Adrenal gland (tissue), 12 donors: ENCODE measurements around the gene PGS1. TPM values are rescaled to one million over a fixed set of nuclear protein-coding genes. Genes with fewer than 3 reads are reported as not detected.

ENCODE experiments used
- DNase-seq, 7 donors: peaks; one replicate each; pipeline ENCODE4 v3.0.0-alpha.2; 2019 to 2020
- H3K27ac ChIP-seq, 5 donors: fragments of 200-600 bp; sonication (generic) in 4 of 5; 1 replicate in 3 of 5; 2 replicates in 2 of 5; pipeline versions ENCODE4 v1.5.1 to v1.8.0; 2016 to 2020; ENCODE audit warnings: mild to moderate bottlenecking in 1 of 5
- H3K27me3 ChIP-seq: fragments of 200-600 bp; 2 replicates; pipeline ENCODE4 v1.8.0; 2021
- H3K36me3 ChIP-seq, 2 donors: fragments of 200-600 bp; replicated peaks in 1 of 2; 1 replicate in 1 of 2; 2 replicates in 1 of 2; pipeline versions ENCODE4 v1.5.1 to v1.8.0; 2018 to 2022
- H3K4me1 ChIP-seq, 2 donors: fragments of 200-600 bp; replicated peaks in 1 of 2; 1 replicate in 1 of 2; 2 replicates in 1 of 2; pipeline versions ENCODE4 v1.5.1 to v1.8.0; 2018 to 2021
- H3K4me3 ChIP-seq, 4 donors: fragments of 200-600 bp; sonication (generic) in 3 of 4; one replicate each; pipeline ENCODE4 v1.5.1; 2016 to 2018
- H3K9me3 ChIP-seq, 3 donors: fragments of 200-600 bp; sonication (generic) in 1 of 3; replicated peaks in 1 of 3; 1 replicate in 2 of 3; 2 replicates in 1 of 3; pipeline versions ENCODE4 v1.5.1 to v1.8.0; 2016 to 2021
- CTCF ChIP-seq, 6 experiments: fragments of 450-650 bp in 4 of 6; fragments of 200-600 bp in 2 of 6; sonication (generic) in 1 of 6; IDR thresholded peaks; 1 replicate in 5 of 6; 2 replicates in 1 of 6; pipeline versions ENCODE4 v1.5.1 to v1.8.0; 2016 to 2021; ENCODE audit warnings: antibody characterized with exemption in 6 of 6, mild to moderate bottlenecking in 2 of 6, moderate library complexity in 1 of 6
- POLR2A ChIP-seq, 2 donors: fragments of 450-650 bp; IDR thresholded peaks; one replicate each; pipeline ENCODE4 v1.6.1; 2017; ENCODE audit warnings: antibody characterized with exemption in 2 of 2, mild to moderate bottlenecking in 2 of 2, moderate library complexity in 1 of 2
- WGBS, 4 donors: extraction: QIAGEN DNeasy Blood & Tissue Kit in 2 of 4; methylation state at CpG; one replicate each; pipeline versions ENCODE4 v1.1.5 to v1.1.7; 2013 to 2017; 5-methylcytosine and 5-hydroxymethylcytosine counted together
- intact Hi-C, 2 donors: fragments of 100-400 bp; cut with DNase I; formaldehyde crosslinking; loops; one replicate each; pipeline versions ENCODE4 v1.14.1 to v1.15.0; 2022 to 2023
- polyA plus RNA-seq, 3 donors: library from polyadenylated mRNA; stranded (reverse); fragments of 200-250 nt in 2 of 3; fragments of 350-450 nt in 1 of 3; fragmentation: Illumina TruSeq in 1 of 3; extraction: RNeasy Lipid Tissue Mini Kit (QIAGEN cat#74804) in 1 of 3; gene quantifications; one replicate each; pipeline ENCODE4 v1.2.3, GENCODE V29; 2013 to 2014
- total RNA-seq, 9 donors: library from RNA; depleted of rRNA in 4 of 9; stranded (reverse); fragments of >200 nt in 4 of 9; fragments of 120-200 nt in 1 of 9; fragmentation: NEBNext Ultra II Directional in 1 of 9; extraction: Animal tissue kit (Norgen Biotek cat#: 25700) in 1 of 9; gene quantifications; one replicate each; pipeline versions ENCODE4 v1.1.0 to v1.2.4, GENCODE V29; 2013 to 2023
- donor health status: healthy with polysubstance abuse.
- donor health status: Bipolar disorder and iron deficiency.
- donor health status: DM: yes; HTN: yes; CAD: no.
- donor health status: DM: no; HTN: no; CAD: no.
- donor health status: DM: no; HTN: no; CAD: no.
- donor health status: DM: yes; HTN: yes; CAD: no.

The PGS1 gene
- total and polyA plus RNA-seq, 12 donors = 11.9 to 64.5 (median 31.0) TPM

DNA sequence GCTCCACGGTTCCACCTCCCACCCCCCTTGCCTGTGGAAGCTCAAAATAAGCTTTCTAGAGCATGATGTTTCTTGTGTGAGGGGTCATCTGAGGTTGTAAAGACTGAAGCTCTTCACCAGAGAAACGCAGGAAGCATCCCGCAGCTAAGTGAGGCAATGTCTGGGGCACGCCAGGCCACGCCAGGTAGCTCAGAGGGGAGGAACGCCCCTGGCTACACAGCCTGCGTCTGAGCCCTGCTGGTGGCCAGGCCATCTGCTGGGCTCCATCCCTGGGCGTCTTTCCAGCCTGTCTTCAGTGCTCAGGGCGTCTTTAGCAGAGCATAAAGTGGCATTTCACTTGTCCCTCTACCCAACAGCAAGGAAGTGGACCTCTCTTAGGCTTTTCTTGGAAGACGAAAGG is 33.8 kb upstream of the PGS1 start:
- Histone ChIP-seq H3K4me3 (no peak overlapping the region), H3K36me3 (no peaks in the 10 kb centered on the region), H3K27ac (no peak overlapping the region), H3K9me3 (no peaks in the 10 kb centered on the region), H3K4me1 (peaks cover 14 to 33% of the 10 kb centered on the region in 2 donors), H3K27me3 (no peaks in the 10 kb centered on the region)
- WGBS, 4 donors = 78 to 88% (median 84%) methylated on average over 8 to 10 of the region's 10 CpGs
- no peak for TF ChIP-seq POLR2A (IDR thresholded peaks at IDR 0.05)
- no peak for TF ChIP-seq CTCF (IDR thresholded peaks at IDR 0.05)
- DNase-seq = no peak
- intact Hi-C loops = no loop called here

- 75 to 86% (median 83%) methylated on average over 8 of the region's 8 CpGs for WGBS, 4 donors
- no peaks in the 10 kb centered on the region for H3K27me3 ChIP-seq
- H3K9me3 ChIP-seq = no peaks in the 10 kb centered on the region
- H3K4me1 ChIP-seq = peaks cover 14 to 33% of the 10 kb centered on the region in 2 donors
- no peak for DNase-seq
- no peaks in the 10 kb centered on the region for H3K36me3 ChIP-seq
- H3K4me3 ChIP-seq = no peak overlapping the region
- H3K27ac ChIP-seq = no peak overlapping the region
- TF ChIP-seq POLR2A (IDR thresholded peaks at IDR 0.05) = no peak
- no peak for TF ChIP-seq CTCF (IDR thresholded peaks at IDR 0.05)
- intact Hi-C loops = no loop called here
These were observed 33.3 kb upstream of the PGS1 start for GRCh38 chr17:78345172-78345571.

- Histone ChIP-seq H3K27me3 (no peaks in the 10 kb centered on the region), H3K36me3 (no peaks in the 10 kb centered on the region), H3K4me3 (no peak overlapping the region), H3K9me3 (no peaks in the 10 kb centered on the region), H3K4me1 (peaks cover 14 to 33% of the 10 kb centered on the region in 2 donors), H3K27ac (no peak overlapping the region)
- 73 to 85% (median 76%) methylated on average over 9 to 10 of the region's 10 CpGs for WGBS, 4 donors
- DNase-seq = peak in 1 of 7 donors; percentile 57
- TF ChIP-seq POLR2A (IDR thresholded peaks at IDR 0.05) (no peak), CTCF (IDR thresholded peaks at IDR 0.05) (no peak)
- intact Hi-C loops = no loop called here
These were observed 32.5 kb upstream of the PGS1 start for GRCh38 chr17:78345791-78346494.

DNA sequence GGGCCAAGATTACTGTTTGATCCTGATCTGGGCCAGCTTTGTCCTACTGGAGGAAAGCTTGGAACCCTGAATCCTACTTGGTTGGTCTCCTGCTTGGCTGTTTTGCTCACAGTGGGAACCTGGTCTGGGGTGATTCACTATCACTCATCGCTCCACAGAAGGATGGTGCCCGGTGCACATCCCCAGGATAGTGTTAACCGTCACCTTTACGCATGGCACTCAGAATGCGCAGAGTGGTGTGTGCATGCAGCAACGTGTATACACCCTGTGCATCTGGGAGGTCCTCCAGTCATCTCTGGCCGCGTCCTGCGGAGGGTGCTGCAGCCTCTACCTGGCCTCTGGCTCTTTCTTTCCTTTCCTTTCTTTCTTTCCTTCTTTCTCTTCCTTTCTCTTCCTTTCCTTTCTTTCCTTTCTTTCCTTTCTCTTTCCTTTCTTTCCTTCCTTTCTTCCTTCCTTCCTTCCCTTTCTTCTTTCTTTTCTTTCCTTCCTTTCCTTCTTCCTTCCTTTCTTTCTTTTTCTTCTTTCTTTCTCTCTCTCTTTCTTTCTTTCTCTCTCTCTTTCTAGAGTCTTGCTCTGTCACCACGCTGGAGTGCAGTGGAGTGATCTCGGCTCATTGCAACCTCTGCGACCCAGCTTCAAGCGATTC is 31.7 kb upstream of the PGS1 start:
- no peak for DNase-seq
- H3K4me3 ChIP-seq = no peak overlapping the region
- no peaks in the 10 kb centered on the region for H3K36me3 ChIP-seq
- H3K27ac ChIP-seq = no peak overlapping the region
- no peaks in the 10 kb centered on the region for H3K9me3 ChIP-seq
- H3K27me3 ChIP-seq = no peaks in the 10 kb centered on the region
- WGBS, 4 donors = 89 to 93% (median 92%) methylated on average over 13 of the region's 13 CpGs
- TF ChIP-seq POLR2A (IDR thresholded peaks at IDR 0.05) (no peak), CTCF (IDR thresholded peaks at IDR 0.05) (no peak)
- intact Hi-C loops = no loop called here
- peaks cover 18 to 35% of the 10 kb centered on the region in 2 donors for H3K4me1 ChIP-seq
